SW 1271 (cell line): ENCODE data around the gene ARHGEF16.
A peak's percentile ranks its signal among the peaks of the same experiment; 100 is the strongest.

ENCODE experiments used
- DNase-seq, 2 experiments: peaks; one replicate each; lab custom pipeline; 2025; lab: John Stamatoyannopoulos, UW

ARHGEF16 gene

DNA sequence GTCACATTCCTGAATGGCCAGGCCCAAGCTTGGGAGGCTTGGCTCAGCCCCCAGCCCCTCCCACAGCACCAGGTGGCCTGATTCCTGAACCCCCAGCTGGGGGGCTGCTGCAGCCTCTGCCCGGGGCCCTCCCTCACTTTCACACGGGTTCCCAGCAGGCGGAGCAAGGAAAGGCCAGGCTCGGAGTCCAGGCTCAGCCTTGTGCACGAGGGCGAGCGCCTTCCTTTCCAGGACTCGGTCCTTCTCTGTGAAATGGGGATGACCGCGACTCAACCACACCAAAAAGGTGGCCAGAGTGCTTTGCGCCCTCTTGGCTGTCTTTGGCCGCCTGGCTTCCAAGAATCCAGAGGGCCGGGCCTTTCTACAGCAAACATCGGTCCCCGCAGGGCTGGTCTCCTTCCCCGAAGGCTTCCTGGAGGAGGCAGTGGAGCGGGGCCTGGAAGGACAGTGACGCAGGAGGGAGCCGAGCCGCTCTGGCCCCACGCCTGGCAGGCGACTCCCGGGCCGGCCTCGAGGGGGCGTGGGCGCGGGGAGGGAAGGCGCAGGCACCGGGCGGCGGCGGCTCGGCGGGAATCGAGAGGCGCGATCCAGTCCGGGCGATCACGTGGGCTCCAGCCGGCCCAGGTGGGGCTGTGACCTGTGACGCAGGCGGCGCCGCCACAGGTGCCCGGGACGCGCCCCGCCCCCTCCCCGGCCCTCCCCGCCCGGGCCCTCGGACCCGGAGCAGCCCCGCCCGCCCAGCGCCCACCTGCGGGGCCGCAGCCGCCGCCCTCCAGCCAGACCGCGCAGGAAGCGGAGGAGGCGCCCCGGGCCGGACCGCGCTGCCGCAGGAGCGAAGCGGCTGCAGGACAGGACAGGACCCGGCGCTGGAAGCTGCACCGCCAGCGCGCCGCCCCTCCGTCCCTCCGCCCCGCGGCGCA lies at the start of gene ARHGEF16:
Gene ARHGEF16 (plus strand): TSS at position 775 of the 920 bp plus-strand sequence. CDS start 8,420 bp downstream, outside the sequence.
- peak; percentile 17 to 28 for DNase-seq

DNA sequence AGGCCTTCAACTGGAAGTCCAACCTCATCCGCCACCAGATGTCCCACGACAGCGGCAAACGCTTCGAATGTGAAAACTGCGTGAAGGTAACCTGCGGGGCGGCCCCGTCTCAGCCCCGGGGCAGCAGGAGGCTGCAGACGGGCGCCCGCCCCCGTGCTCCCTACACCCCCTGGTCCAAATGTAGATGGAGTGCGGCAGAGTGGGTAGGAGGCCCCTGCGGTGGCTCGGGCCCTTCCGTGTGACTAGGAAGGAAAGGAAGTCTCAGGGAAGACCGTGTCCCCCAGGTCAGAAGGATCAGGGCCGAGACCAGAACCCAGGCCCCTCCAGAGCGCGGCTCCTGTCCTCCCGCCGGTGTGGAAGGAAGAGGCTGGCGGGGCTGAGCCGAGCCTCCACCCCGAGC lies 49.7 kb upstream of the ARHGEF16 start:
- DNase-seq, result no peak

- DNase-seq, result no peak
Measured at GRCh38 chr1:3405491-3405890, 49.0 kb upstream of the ARHGEF16 start.

- DNase-seq, result no peak
Measured at GRCh38 chr1:3405974-3406867, 48.2 kb upstream of the ARHGEF16 start.

DNA sequence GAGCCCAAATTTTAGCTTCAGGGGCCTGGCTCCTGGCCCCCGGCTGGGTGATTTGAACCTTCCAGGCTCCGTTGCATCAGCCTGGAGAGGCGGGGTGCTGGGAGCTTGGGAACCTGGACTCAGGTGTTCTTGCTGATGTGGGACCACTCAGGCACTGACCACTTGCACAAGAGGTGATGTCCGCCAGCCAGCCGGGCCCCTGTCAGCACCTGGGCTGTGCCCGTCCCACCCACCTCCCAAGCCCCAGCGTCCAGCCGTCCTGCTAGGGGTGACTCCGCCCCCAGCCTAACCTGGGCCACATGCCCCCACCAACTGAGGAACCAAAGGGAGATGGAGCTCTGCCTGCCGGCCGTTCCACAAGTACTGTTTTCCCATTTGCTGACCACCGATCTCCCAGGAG lies 47.4 kb upstream of the ARHGEF16 start:
- no peak for DNase-seq

GRCh38 chr1:3408751-3409266 lies 45.7 kb upstream of the ARHGEF16 start:
- no peak for DNase-seq

GRCh38 chr1:3409366-3410141 lies 44.9 kb upstream of the ARHGEF16 start:
- no peak for DNase-seq

- DNase-seq, result peak in 1 of 2 experiments; percentile 30
Measured at GRCh38 chr1:3410142-3410925, 44.1 kb upstream of the ARHGEF16 start.

DNA sequence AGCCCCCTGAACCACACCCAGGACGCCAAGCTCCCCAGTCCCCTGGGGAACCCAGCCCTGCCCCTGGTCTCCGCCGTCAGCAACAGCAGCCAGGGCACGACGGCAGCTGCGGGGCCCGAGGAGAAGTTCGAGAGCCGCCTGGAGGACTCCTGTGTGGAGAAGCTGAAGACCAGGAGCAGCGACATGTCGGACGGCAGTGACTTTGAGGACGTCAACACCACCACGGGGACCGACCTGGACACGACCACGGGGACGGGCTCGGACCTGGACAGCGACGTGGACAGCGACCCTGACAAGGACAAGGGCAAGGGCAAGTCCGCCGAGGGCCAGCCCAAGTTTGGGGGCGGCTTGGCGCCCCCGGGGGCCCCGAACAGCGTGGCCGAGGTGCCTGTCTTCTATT lies 42.7 kb upstream of the ARHGEF16 start:
- DNase-seq, result no peak

DNA sequence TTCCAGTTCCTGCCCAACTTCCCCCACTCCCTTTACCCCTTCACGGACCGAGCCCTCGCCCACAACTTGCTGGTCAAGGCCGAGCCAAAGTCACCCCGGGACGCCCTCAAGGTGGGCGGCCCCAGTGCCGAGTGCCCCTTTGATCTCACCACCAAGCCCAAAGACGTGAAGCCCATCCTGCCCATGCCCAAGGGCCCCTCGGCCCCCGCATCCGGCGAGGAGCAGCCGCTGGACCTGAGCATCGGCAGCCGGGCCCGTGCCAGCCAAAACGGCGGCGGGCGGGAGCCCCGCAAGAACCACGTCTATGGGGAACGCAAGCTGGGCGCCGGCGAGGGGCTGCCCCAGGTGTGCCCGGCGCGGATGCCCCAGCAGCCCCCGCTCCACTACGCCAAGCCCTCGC lies 42.1 kb upstream of the ARHGEF16 start:
- DNase-seq, result no peak

- DNase-seq, result no peak
Measured at GRCh38 chr1:3413975-3414710, 40.3 kb upstream of the ARHGEF16 start.

DNA sequence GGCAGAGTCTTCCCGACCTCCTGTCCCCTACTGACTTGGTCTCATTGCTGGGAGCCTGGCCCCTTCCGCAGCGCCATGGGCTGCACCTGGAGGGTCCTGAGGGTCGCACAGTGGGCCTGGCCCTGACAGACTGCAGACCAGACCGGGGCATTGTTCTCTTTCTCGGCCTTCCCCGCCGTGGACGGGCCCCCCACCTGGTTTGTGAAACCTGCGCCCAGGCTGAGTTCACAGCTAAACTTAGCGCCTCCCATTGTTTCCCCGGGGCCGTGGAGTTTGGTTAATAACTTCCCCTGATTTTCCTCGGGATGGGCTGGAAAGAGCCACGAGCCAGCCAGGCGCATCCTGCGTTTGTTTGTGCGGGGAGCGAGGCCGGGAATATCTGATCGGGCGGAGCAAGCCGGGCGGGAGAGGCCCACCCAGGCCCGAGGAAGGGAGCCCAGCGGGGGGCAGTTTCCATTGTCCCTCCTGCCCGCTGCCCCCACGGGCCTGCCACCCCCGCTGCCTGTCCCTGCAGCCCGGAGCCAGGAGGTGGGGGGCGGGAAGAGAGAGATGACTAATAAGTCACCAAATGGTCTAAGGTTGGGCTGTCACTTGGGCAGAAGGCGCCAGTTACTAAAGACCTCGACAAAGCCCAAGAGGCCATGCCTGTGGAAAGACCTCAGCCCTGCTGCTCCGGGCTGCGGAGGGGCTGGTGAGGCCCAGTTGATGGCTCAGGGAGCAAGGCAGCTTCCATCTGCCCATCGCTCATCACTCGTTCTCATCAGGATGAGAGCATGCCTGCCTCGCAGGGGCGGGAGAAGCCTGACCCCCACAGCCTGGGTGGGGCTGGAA lies 39.0 kb upstream of the ARHGEF16 start:
- DNase-seq, result no peak

DNA sequence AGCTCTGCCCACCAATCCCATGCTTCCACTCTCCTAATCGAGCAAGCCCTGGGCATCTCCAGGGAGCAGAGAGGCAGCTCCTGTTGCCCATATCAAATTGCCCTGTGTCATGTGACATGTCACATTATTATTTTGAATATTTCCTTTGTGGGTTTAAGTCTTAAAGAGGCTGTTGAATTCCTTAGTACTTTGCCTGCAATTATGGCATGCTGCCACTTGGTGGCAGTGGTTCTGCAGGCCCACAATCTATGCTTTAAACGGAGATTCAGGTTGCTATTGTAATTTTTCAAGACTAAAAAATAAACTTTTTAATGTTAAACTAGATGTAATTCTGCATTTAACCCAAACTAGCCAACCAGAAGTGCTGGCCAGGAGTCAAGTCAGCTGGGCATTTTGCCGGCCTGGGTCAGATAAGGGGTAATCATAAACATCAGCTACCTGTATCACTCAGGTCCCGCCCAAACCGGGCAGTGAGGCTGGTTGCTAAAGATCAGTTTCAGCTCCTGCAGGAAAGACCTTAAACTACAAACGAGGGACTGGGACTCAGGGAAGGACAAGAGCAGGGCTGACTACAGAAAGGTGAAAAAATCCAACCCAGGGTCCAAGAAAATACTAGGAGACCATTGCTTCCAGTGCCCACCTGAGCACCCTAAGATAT lies 37.3 kb upstream of the ARHGEF16 start:
- no peak for DNase-seq

DNA sequence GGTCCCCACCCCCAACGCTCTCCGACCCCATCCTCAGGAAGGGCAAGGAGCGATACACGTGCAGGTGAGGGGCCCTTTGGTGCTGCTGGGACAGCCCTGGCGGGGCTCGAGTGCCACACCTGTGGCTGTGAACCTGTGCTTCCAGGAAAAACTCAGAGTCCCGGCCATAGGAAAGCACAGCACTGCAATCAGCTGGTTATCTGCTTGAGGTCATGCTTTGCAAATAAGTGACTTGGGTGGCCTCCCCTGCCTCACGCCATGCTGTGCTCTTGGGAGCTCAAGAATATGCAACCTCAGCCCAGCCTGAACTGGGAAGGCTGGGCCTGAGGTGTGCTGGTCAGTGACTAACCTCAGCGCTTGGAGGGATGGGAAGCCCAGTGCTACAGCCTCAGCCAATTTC lies 36.5 kb upstream of the ARHGEF16 start:
- no peak for DNase-seq

GRCh38 chr1:3418600-3418999 lies 35.9 kb upstream of the ARHGEF16 start:
- no peak for DNase-seq

DNA sequence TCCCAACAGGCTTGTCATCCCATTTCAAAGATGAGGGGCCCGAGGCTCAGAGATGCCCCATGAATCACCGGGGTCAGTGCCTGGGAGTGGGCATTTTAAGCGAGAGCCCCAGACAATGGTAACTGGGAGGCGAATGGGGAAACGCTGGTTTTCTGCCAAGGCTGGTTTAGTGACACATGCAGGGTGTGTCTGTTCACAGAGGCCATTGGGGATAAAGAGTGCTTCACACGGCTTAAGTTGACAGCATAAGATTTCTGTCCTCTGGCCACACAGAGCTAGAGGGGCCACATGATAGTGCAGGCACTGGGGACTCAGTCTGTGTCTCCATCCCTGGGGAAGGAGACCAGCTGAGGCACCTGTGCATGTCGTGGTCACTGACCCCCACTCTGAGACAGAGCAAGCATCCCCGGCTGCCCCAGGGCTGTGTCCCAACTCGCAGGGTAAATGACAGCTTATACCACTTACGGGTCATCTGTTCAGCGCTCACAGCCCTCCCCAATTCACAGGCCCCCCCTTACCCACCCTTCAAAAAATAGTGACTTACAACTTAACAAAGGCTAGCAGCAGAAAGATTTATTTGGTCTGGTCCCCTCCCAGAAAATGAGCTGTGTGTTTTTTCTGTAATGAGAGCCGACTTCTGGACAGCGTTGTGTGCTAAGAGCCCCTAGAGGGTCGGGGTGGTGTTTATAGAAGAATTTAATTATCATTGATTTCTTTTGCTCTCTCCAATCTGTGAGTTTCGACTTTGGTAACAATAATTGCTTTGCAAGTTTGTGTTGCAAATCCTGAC lies 34.9 kb upstream of the ARHGEF16 start:
- no peak for DNase-seq

- no peak for DNase-seq
Measured at GRCh38 chr1:3420218-3420951, 34.1 kb upstream of the ARHGEF16 start.
